Hepatocyte (in vitro differentiated cells): ENCODE measurements around the gene SLC28A3. TPM values are rescaled to one million over a fixed set of nuclear protein-coding genes. Genes with fewer than 3 reads are reported as not detected.

ENCODE experiments used
- DNase-seq: peaks from one replicate; pipeline ENCODE4 v3.0.0-alpha.2; 2016; ENCODE audit warnings: low spot score
- H2AFZ ChIP-seq: fragments of 200-600 bp; sonication (generic); 2 replicates; pipeline ENCODE4 v1.6.0; 2016; ENCODE audit warnings: antibody characterized with exemption, mild to moderate bottlenecking
- H3K27ac ChIP-seq: fragments of 200-600 bp; sonication (generic); 2 replicates; pipeline ENCODE4 v1.5.1; 2016; ENCODE audit warnings: mild to moderate bottlenecking
- H3K27me3 ChIP-seq: fragments of 200-600 bp; sonication (generic); 2 replicates; pipeline ENCODE4 v1.6.1; 2016
- H3K36me3 ChIP-seq: fragments of 200-600 bp; sonication (generic); replicated peaks from 2 replicates; pipeline ENCODE4 v1.5.1; 2016; ENCODE audit warnings: low read depth; ENCODE audit not compliant: insufficient read depth
- H3K4me1 ChIP-seq: fragments of 200-600 bp; sonication (generic); 2 replicates; pipeline ENCODE4 v1.5.1; 2016; ENCODE audit warnings: mild to moderate bottlenecking, moderate library complexity; ENCODE audit not compliant: insufficient read depth
- H3K4me2 ChIP-seq: fragments of 200-600 bp; sonication (generic); 2 replicates; pipeline ENCODE4 v1.6.0; 2016
- H3K4me3 ChIP-seq: fragments of 200-600 bp; sonication (generic); 2 replicates; pipeline ENCODE4 v1.5.1; 2016; ENCODE audit warnings: mild to moderate bottlenecking
- H3K79me2 ChIP-seq: fragments of 200-600 bp; sonication (generic); 2 replicates; pipeline ENCODE4 v1.6.0; 2017; ENCODE audit warnings: mild to moderate bottlenecking
- H3K9me2 ChIP-seq: fragments of 200-600 bp; sonication (generic); replicated peaks from 2 replicates; pipeline ENCODE4 v1.6.0; 2017; ENCODE audit warnings: mild to moderate bottlenecking; ENCODE audit not compliant: insufficient read depth
- H3K9me3 ChIP-seq: fragments of 200-600 bp; sonication (generic); 2 replicates; pipeline ENCODE4 v1.5.1; 2016; ENCODE audit warnings: low read depth, mild to moderate bottlenecking
- H4K20me1 ChIP-seq: fragments of 200-600 bp; sonication (generic); 2 replicates; pipeline ENCODE4 v1.6.0; 2016; ENCODE audit warnings: mild to moderate bottlenecking; ENCODE audit not compliant: insufficient read depth, poor library complexity, severe bottlenecking
- CTCF ChIP-seq: fragments of 200-600 bp; sonication (generic); IDR thresholded peaks from 2 replicates; pipeline ENCODE4 v1.5.1; 2016; ENCODE audit warnings: antibody characterized with exemption, mild to moderate bottlenecking; ENCODE audit not compliant: poor library complexity
- EZH2 ChIP-seq: fragments of 200-600 bp; sonication (generic); IDR thresholded peaks from 2 replicates; pipeline ENCODE4 v1.6.1; 2016; ENCODE audit warnings: antibody characterized with exemption, mild to moderate bottlenecking, borderline replicate concordance
- EZH2phosphoT487 ChIP-seq: fragments of 200-600 bp; sonication (generic); IDR thresholded peaks from one replicate; pipeline ENCODE4 v1.6.1; 2018; ENCODE audit warnings: antibody characterized with exemption, mild to moderate bottlenecking, low read depth, moderate library complexity; ENCODE audit not compliant: unreplicated experiment, severe bottlenecking
- WGBS: methylation state at CpG from one replicate; pipeline ENCODE4 v1.1.6; 2016; ENCODE audit warnings: low lambda C conversion rate; ENCODE audit errors: missing lambda C conversion rate; 5-methylcytosine and 5-hydroxymethylcytosine counted together
- polyA plus RNA-seq: library from polyadenylated mRNA; unstranded; fragments of >200 nt; fragmentation: Nextera tagmentation; extraction: Ambion mirVana; gene quantifications from 2 replicates; pipeline ENCODE4 v1.2.1, GENCODE V29; 2016
- total RNA-seq: library from RNA; depleted of rRNA; stranded (reverse); fragments of >200 nt; gene quantifications from 2 replicates; pipeline ENCODE4 v1.2.3, GENCODE V29; 2014

SLC28A3 gene
- total and polyA plus RNA-seq, 2 experiments from 2014 or later: 0.98 to 1.7 TPM

GRCh38 chr9:84271921-84272556, 68.5 kb downstream of the SLC28A3 start:
- no peak overlapping the region for H3K4me3 ChIP-seq
- WGBS: 70% methylated on average over 19 of the region's 19 CpGs

GRCh38 chr9:84271531-84271900, 69.0 kb downstream of the SLC28A3 start:
- peak overlapping the region; percentile 73 for H3K27ac ChIP-seq
- H2AFZ ChIP-seq: peak overlapping the region; percentile 37
- TF ChIP-seq EZH2 (no peak), EZH2phosphoT487 (no peak), CTCF (no peak)
- H3K9me2 ChIP-seq: no peaks in the 10 kb centered on the region
- no peaks in the 10 kb centered on the region for H3K4me1 ChIP-seq
- DNase-seq: peak; percentile 79
- no peaks in the 10 kb centered on the region for H3K36me3 ChIP-seq
- H3K79me2 ChIP-seq: no peaks in the 10 kb centered on the region
- no peaks in the 10 kb centered on the region for H4K20me1 ChIP-seq
- peak overlapping the region; percentile 71 for H3K4me2 ChIP-seq
- H3K9me3 ChIP-seq: no peaks in the 10 kb centered on the region
- H3K27me3 ChIP-seq: peaks cover 3% of the 10 kb centered on the region
- WGBS: 20% methylated on average over 17 of the region's 17 CpGs
- no peak overlapping the region for H3K4me3 ChIP-seq

More at GRCh38 chr9:84271921-84272556, 68.5 kb downstream of the SLC28A3 start:
- Histone ChIP-seq H3K27me3 (peaks cover 3% of the 10 kb centered on the region), H3K9me3 (no peaks in the 10 kb centered on the region), H3K36me3 (no peaks in the 10 kb centered on the region), H3K4me2 (peak overlapping the region; percentile 71), H4K20me1 (no peaks in the 10 kb centered on the region), H2AFZ (peak overlapping the region; percentile 37), H3K9me2 (no peaks in the 10 kb centered on the region), H3K27ac (peak overlapping the region; percentile 73), H3K4me1 (no peaks in the 10 kb centered on the region), H3K79me2 (no peaks in the 10 kb centered on the region)
- no peak for TF ChIP-seq EZH2phosphoT487
- TF ChIP-seq CTCF: no peak
- no peak for DNase-seq

- no peaks in the 10 kb centered on the region for H3K9me3 ChIP-seq
- H2AFZ ChIP-seq: peak overlapping the region; percentile 37
- no peak for TF ChIP-seq EZH2
- TF ChIP-seq CTCF: no peak
- no peak for TF ChIP-seq EZH2phosphoT487
- H4K20me1 ChIP-seq: no peaks in the 10 kb centered on the region
- no peak for DNase-seq
- peak overlapping the region; percentile 71 for H3K4me2 ChIP-seq
- no peaks in the 10 kb centered on the region for H3K79me2 ChIP-seq
- H3K4me3 ChIP-seq: no peak overlapping the region
- H3K27ac ChIP-seq: peak overlapping the region; percentile 68
- H3K36me3 ChIP-seq: no peaks in the 10 kb centered on the region
- no peaks in the 10 kb centered on the region for H3K9me2 ChIP-seq
- peaks cover 3% of the 10 kb centered on the region for H3K27me3 ChIP-seq
- H3K4me1 ChIP-seq: no peaks in the 10 kb centered on the region
- WGBS: 69% methylated on average over 9 of the region's 9 CpGs
Observed at GRCh38 chr9:84270847-84271530, 69.6 kb downstream of the SLC28A3 start.
